ENCODE measurements around the gene KNSTRN. TPM values are rescaled to one million over a fixed set of nuclear protein-coding genes. Genes with fewer than 3 reads are reported as not detected.

KNSTRN gene
- total RNA-seq, 5 donors from 2014 or later (not counting 1 experiment from before 2014, with no cell fraction given), result 3.8 to 8.0 (median 6.2) TPM

DNA sequence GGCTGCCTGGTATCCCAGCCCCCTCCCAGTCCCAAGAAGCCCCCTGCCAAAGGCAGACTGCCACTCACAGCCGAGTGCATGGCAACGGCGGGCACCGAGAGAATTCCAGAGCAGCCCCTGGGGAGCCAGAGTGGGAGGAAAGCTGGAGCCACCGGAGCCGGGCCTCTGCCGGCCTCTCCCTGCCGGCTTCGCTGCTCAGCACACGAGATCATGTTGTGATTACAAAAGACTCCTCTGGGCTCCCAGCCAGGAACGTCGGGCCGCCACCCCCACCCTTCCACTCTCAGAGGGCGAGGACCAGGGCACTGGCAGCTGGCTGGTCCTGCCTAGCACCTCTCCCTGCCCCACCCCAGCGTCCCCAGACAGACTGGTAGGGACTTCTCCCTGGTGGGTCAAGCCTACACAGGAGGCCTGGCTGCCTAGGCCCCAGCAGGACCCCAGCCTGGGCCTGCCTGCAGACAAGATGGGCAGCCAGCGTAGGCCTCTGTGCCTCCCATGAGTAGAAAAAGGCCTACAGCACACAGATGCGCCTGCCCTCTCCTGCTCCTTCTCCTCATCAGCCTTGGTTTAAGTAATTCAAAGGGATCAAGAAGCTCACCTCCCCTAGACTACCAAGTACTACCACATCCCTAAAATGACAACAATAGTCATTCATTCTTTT, 41.7 kb upstream of the KNSTRN start, which contains the start of gene CCDC9B:
TSS of gene CCDC9B (minus strand) at position 200 of the 661 bp plus-strand sequence. CDS start at position 80, 120 bp downstream.
- no peaks in the 10 kb centered on the region for H3K36me3 ChIP-seq (ENCODE audit: control insufficient read depth in 2 of 2, extremely low read depth in 1 of 2, insufficient read depth in 1 of 2, low read length in 1 of 2)
- Mint-ChIP-seq H3K36me3 (no peaks in the 10 kb centered on the region), H3K4me3 (no peak within 1 kb of the TSS), H3K27ac (no peak within 1 kb of the TSS), H3K4me1 (peaks cover 4 to 15% (median 9%) of the 10 kb centered on the region in 3 donors), H3K27me3 (no peaks in the 10 kb centered on the region), H3K9me3 (no peaks in the 10 kb centered on the region)
- no peaks in the 10 kb centered on the region for H3K9me3 ChIP-seq
- CTCF ChIA-PET, result interaction anchor here (0.6 to 1.4 kb wide), 6 partner anchors 18 to 891 kb away, joined by 3 to 9 read pairs (median 4); no protein-coding TSS in a partner anchor
- H3K27me3 ChIP-seq (replicated peaks in 1 of 2; ENCODE audit: control insufficient read depth in 2 of 2, extremely low read depth in 1 of 2, insufficient read depth in 2 of 2, low read length in 1 of 2), result peaks cover 0 to 35% of the 10 kb centered on the region in 2 experiments
- ATAC-seq (replicated peaks in 1 of 4) (no peak), DNase-seq (no peak)
- H3K4me1 ChIP-seq (ENCODE audit: control insufficient read depth in 1 of 2, extremely low read depth in 1 of 2, insufficient read depth in 2 of 2, low read length in 2 of 2), result peaks cover 0 to 20% of the 10 kb centered on the region in 2 experiments
- POLR2A ChIA-PET, result interaction anchor here in 1 of 2 donors (0.6 kb wide), 1 partner anchor 827 kb away, joined by 3 read pairs; no protein-coding TSS in a partner anchor
- no peak within 1 kb of the TSS for H3K4me3 ChIP-seq (ENCODE audit: control insufficient read depth in 1 of 2, extremely low read depth in 1 of 2, low read length in 1 of 2)
- 82% methylated on average over 14 of the region's 17 CpGs for WGBS (ENCODE audit: insufficient coverage)
- no peak within 1 kb of the TSS for H3K27ac ChIP-seq (ENCODE audit: low read length)

DNA sequence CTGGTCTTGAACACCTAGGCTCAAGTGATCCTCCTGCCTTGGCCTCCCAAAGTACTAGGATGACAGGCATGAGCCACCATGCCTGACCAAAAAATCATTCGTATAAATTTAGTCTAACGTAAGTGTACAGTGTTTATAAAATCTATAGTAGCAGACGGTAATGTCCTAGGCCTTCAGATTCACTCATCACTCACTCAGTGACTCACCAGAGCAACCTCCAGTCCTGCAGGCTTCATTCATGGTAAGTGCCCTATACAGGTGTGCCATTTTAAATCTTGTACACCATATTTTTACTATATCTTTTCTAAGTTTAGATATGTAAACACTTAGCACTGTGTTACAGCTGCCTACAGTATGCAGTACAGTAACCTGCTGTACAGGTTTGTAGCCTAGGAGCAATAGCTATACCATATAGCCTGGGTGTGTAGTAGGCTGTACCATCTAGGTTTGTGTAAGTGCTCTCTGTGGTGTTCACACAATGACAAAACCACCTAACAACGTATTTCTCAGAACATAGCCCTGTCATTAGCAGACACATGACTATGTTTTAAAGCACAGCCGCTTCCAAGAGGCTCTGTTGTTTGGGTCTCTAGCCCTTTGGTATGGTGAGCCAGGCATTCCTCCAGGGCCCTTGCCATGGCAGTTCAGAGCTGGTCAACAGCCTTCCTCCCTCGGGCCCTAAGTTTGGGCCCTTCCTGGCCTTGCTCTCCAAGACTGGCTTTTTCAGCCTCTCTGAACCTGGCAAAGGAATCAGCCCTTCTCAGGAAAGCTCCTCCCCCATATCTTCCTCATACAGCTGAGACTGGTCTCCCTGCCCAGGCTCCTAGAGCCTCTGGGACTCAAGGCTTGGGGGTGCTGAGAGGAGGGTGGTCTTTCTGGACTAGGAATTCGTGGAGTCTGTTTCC, 39.9 kb upstream of the KNSTRN start:
- CTCF ChIA-PET, result interaction anchor here (0.6 to 2.8 kb wide), 7 partner anchors 13 to 125 kb away, joined by 3 to 14 read pairs (median 5); no protein-coding TSS in a partner anchor
- Mint-ChIP-seq H3K4me1 (peaks cover 4 to 15% (median 7%) of the 10 kb centered on the region in 3 donors), H3K9me3 (no peaks in the 10 kb centered on the region), H3K4me3 (no peak overlapping the region), H3K36me3 (no peaks in the 10 kb centered on the region), H3K27me3 (no peaks in the 10 kb centered on the region), H3K27ac (no peak overlapping the region)
- Histone ChIP-seq H3K36me3 (ENCODE audit: control insufficient read depth in 2 of 2, extremely low read depth in 1 of 2, insufficient read depth in 1 of 2, low read length in 1 of 2) (no peaks in the 10 kb centered on the region), H3K9me3 (no peaks in the 10 kb centered on the region), H3K4me3 (ENCODE audit: control insufficient read depth in 1 of 2, extremely low read depth in 1 of 2, low read length in 1 of 2) (no peak overlapping the region), H3K27ac (ENCODE audit: low read length) (no peak overlapping the region), H3K4me1 (ENCODE audit: control insufficient read depth in 1 of 2, extremely low read depth in 1 of 2, insufficient read depth in 2 of 2, low read length in 2 of 2) (peaks cover 0 to 15% of the 10 kb centered on the region in 2 experiments), H3K27me3 (replicated peaks in 1 of 2; ENCODE audit: control insufficient read depth in 2 of 2, extremely low read depth in 1 of 2, insufficient read depth in 2 of 2, low read length in 1 of 2) (peaks cover 0 to 32% of the 10 kb centered on the region in 2 experiments)
- POLR2A ChIA-PET, result no interaction called here
- DNase-seq, result no peak
- ATAC-seq (replicated peaks in 1 of 4), result no peak
- WGBS (ENCODE audit: insufficient coverage), result 47% methylated on average over 2 of the region's 7 CpGs

DNA sequence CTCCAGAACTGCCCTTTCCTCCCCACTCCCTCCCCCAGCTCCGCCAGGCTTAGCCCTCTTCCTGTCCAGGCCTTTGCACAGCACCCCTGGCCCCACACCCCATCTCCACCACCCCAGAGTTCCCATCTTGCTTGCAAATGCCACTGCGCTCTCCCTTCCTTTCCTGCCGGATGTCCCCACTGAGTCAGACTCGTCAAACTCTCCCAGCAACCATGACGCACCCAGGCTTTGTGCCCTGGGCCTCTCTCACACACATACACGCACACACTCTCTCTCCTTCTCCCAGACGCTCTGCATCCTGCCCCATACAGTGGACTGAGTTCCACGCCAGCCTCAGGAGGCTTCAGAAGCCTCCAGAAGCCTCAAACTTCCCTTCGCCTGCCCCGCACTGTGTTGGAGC, 39.0 kb upstream of the KNSTRN start:
- peaks cover 0 to 7% of the 10 kb centered on the region in 2 experiments for H3K4me1 ChIP-seq (ENCODE audit: control insufficient read depth in 1 of 2, extremely low read depth in 1 of 2, insufficient read depth in 2 of 2, low read length in 2 of 2)
- no peaks in the 10 kb centered on the region for H3K9me3 ChIP-seq
- Mint-ChIP-seq H3K9me3 (no peaks in the 10 kb centered on the region), H3K27ac (no peak overlapping the region), H3K36me3 (no peaks in the 10 kb centered on the region), H3K4me3 (no peak overlapping the region), H3K4me1 (peaks cover 0 to 7% (median under 1%) of the 10 kb centered on the region in 3 donors), H3K27me3 (no peaks in the 10 kb centered on the region)
- no peak for DNase-seq
- CTCF ChIA-PET, result interaction anchor here (0.9 to 2.8 kb wide), 3 partner anchors 77 to 79 kb away, joined by 4 to 14 read pairs (median 5); no protein-coding TSS in a partner anchor
- 88% methylated on average over 6 of the region's 10 CpGs for WGBS (ENCODE audit: insufficient coverage)
- H3K27me3 ChIP-seq (replicated peaks in 1 of 2; ENCODE audit: control insufficient read depth in 2 of 2, extremely low read depth in 1 of 2, insufficient read depth in 2 of 2, low read length in 1 of 2), result peaks cover 0 to 25% of the 10 kb centered on the region in 2 experiments
- H3K27ac ChIP-seq (ENCODE audit: low read length), result no peak overlapping the region
- H3K36me3 ChIP-seq (ENCODE audit: control insufficient read depth in 2 of 2, extremely low read depth in 1 of 2, insufficient read depth in 1 of 2, low read length in 1 of 2), result no peaks in the 10 kb centered on the region
- ATAC-seq (replicated peaks in 1 of 4), result no peak
- no peak overlapping the region for H3K4me3 ChIP-seq (ENCODE audit: control insufficient read depth in 1 of 2, extremely low read depth in 1 of 2, low read length in 1 of 2)
- POLR2A ChIA-PET, result no interaction called here

DNA sequence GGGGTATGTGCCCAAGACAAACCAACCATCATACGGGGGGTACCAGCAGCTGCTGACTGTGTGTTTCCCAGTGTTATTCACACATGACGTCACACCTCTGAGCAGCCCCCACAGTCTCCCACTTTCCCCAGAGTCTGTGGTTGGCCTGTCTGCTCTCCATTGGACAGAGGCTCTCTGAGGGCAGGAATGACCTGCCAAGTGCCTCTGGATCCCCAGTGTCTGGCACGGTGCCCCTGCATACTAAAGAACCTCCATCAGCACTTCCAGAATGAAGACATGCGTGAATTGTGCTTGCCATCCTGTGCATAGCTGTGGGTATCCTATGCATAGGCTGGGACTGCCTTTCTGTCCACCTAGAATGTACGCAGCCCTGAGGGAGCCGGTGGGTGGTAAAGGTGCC, 38.3 kb upstream of the KNSTRN start:
- H3K4me1 ChIP-seq (ENCODE audit: control insufficient read depth in 1 of 2, extremely low read depth in 1 of 2, insufficient read depth in 2 of 2, low read length in 2 of 2), result peaks cover 0 to 7% of the 10 kb centered on the region in 2 experiments
- DNase-seq (no peak), ATAC-seq (replicated peaks in 1 of 4) (peak in 2 of 4 experiments; percentile 9 to 48)
- no peaks in the 10 kb centered on the region for H3K36me3 ChIP-seq (ENCODE audit: control insufficient read depth in 2 of 2, extremely low read depth in 1 of 2, insufficient read depth in 1 of 2, low read length in 1 of 2)
- POLR2A ChIA-PET, result no interaction called here
- Mint-ChIP-seq H3K36me3 (no peaks in the 10 kb centered on the region), H3K4me3 (no peak overlapping the region), H3K4me1 (peaks cover 0 to 6% (median 0%) of the 10 kb centered on the region in 3 donors), H3K9me3 (no peaks in the 10 kb centered on the region), H3K27ac (no peak overlapping the region), H3K27me3 (no peaks in the 10 kb centered on the region)
- H3K27ac ChIP-seq (ENCODE audit: low read length), result no peak overlapping the region
- H3K9me3 ChIP-seq, result no peaks in the 10 kb centered on the region
- WGBS (ENCODE audit: insufficient coverage), result 31% methylated on average over 4 of the region's 6 CpGs
- H3K27me3 ChIP-seq (replicated peaks in 1 of 2; ENCODE audit: control insufficient read depth in 2 of 2, extremely low read depth in 1 of 2, insufficient read depth in 2 of 2, low read length in 1 of 2), result peaks cover 0 to 18% of the 10 kb centered on the region in 2 experiments
- CTCF ChIA-PET, result interaction anchor here (0.6 to 2.8 kb wide), 10 partner anchors 10 to 79 kb away, joined by 3 to 14 read pairs (median 4); partner anchors contain the start of genes ANKRD63 (in 1 of the 2), DISP2 (in 1 of the 2) and PLCB2 (in 1 of the 2)
- no peak overlapping the region for H3K4me3 ChIP-seq (ENCODE audit: control insufficient read depth in 1 of 2, extremely low read depth in 1 of 2, low read length in 1 of 2)

DNA sequence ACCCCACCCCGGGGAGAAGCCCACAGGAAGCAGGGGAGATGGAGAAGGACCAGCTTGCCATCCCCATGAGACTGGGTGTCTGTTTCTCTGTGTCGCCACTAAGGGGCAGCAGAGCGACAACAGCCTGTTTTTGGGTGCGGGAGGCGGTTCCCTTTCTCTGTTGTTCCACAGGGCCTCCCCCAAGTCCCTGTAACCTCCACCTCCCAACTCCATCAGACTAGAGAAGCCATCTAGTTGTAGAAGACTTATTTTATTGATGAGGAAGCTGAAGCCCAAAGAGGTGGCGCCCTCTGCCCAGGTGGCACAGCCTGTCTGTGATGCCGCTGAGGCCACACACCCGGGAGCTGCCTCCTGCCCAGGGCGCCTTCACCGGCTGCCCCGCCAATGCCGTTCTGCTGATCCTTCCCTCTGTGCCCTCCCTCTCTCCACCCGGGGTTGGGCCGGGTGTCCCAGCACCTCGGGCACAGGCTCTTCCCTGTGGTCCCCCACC, 37.8 kb upstream of the KNSTRN start:
- ChIA-PET POLR2A (no interaction called here), CTCF (interaction anchor here (0.6 to 2.8 kb wide), 10 partner anchors 10 to 78 kb away, joined by 3 to 14 read pairs (median 4); partner anchors contain the start of genes ANKRD63 (in 1 of the 2), DISP2 (in 1 of the 2) and PLCB2 (in 1 of the 2))

More for the DNA sequence above, 37.8 kb upstream of the KNSTRN start:
- Mint-ChIP-seq H3K27ac (no peak overlapping the region), H3K4me1 (peaks cover 0 to 6% (median 0%) of the 10 kb centered on the region in 3 donors), H3K36me3 (no peaks in the 10 kb centered on the region), H3K4me3 (no peak overlapping the region), H3K27me3 (no peaks in the 10 kb centered on the region), H3K9me3 (no peaks in the 10 kb centered on the region)
- 45% methylated on average over 10 of the region's 15 CpGs for WGBS (ENCODE audit: insufficient coverage)
- ATAC-seq (replicated peaks in 1 of 4) (peak; percentile 80 to 90 (median 85)), DNase-seq (peak; percentile 40 to 78 (median 61))
- no peak overlapping the region for H3K4me3 ChIP-seq (ENCODE audit: control insufficient read depth in 1 of 2, extremely low read depth in 1 of 2, low read length in 1 of 2)
- no peaks in the 10 kb centered on the region for H3K36me3 ChIP-seq (ENCODE audit: control insufficient read depth in 2 of 2, extremely low read depth in 1 of 2, insufficient read depth in 1 of 2, low read length in 1 of 2)
- H3K4me1 ChIP-seq (ENCODE audit: control insufficient read depth in 1 of 2, extremely low read depth in 1 of 2, insufficient read depth in 2 of 2, low read length in 2 of 2), result peaks cover 0 to 7% of the 10 kb centered on the region in 2 experiments
- H3K9me3 ChIP-seq, result no peaks in the 10 kb centered on the region
- H3K27me3 ChIP-seq (replicated peaks in 1 of 2; ENCODE audit: control insufficient read depth in 2 of 2, extremely low read depth in 1 of 2, insufficient read depth in 2 of 2, low read length in 1 of 2), result peaks cover 0 to 18% of the 10 kb centered on the region in 2 experiments
- no peak overlapping the region for H3K27ac ChIP-seq (ENCODE audit: low read length)
